ENCODE data around the gene HOXC11.

Gene HOXC11

GRCh38 chr12:54025499-54026405 lies 52.8 kb downstream of the HOXC11 start:
- DNase-seq: no peak

- DNase-seq: no peak
These were observed 53.9 kb downstream of the HOXC11 start for GRCh38 chr12:54026640-54027441.

Data from activated CD4-positive, CD25-positive, alpha-beta regulatory T cell (primary cell).